Upper lobe of right lung (tissue), 1 donor: ENCODE data around the gene MRPL9. TPM values are rescaled to one million over a fixed set of nuclear protein-coding genes. Genes with fewer than 3 reads are reported as not detected.

Source experiments
- ATAC-seq: fragments of 200-7000 bp; cut with Tn5 transposase; one replicate; pipeline ENCODE4 v1.9.1; 2020; ENCODE audit warnings: mild to moderate bottlenecking, moderate library complexity
- DNase-seq: peaks from one replicate; pipeline ENCODE4 v3.0.0-alpha.2; 2020
- H3K27ac ChIP-seq: fragments of 200-600 bp; one replicate; pipeline ENCODE4 v1.8.0; 2022
- H3K27me3 ChIP-seq: fragments of 200-600 bp; one replicate; pipeline ENCODE4 v1.8.0; 2022; ENCODE audit warnings: mild to moderate bottlenecking
- H3K36me3 ChIP-seq: fragments of 200-600 bp; one replicate; pipeline ENCODE4 v1.8.0; 2022
- H3K4me1 ChIP-seq: fragments of 200-600 bp; one replicate; pipeline ENCODE4 v1.8.0; 2022
- H3K4me3 ChIP-seq: fragments of 200-600 bp; one replicate; pipeline ENCODE4 v1.8.0; 2022; ENCODE audit warnings: mild to moderate bottlenecking
- H3K9me3 ChIP-seq: fragments of 200-600 bp; one replicate; pipeline ENCODE4 v1.8.0; 2022
- intact Hi-C: fragments of 100-400 bp; cut with DNase I; formaldehyde crosslinking; loops from one replicate; pipeline ENCODE4 v1.11.0; 2022
- total RNA-seq: library from RNA; stranded (reverse); fragmentation: NEBNext Ultra II Directional; extraction: Animal tissue kit (Norgen Biotek cat#: 25700); gene quantifications from one replicate; pipeline ENCODE4 v1.2.1, GENCODE V29; 2021
- TF ChIP-seq, protein P1 (sequence below): fragments of 200-600 bp; IDR thresholded peaks from one replicate; pipeline ENCODE4 v1.8.0; 2022; ENCODE audit warnings: antibody characterized with exemption
- donor health status: DM: no; HTN: yes; CAD: no; lungs with severe emphysema.

Gene MRPL9
- total RNA-seq, 1 donor from 2014 or later: 54.6 TPM

DNA sequence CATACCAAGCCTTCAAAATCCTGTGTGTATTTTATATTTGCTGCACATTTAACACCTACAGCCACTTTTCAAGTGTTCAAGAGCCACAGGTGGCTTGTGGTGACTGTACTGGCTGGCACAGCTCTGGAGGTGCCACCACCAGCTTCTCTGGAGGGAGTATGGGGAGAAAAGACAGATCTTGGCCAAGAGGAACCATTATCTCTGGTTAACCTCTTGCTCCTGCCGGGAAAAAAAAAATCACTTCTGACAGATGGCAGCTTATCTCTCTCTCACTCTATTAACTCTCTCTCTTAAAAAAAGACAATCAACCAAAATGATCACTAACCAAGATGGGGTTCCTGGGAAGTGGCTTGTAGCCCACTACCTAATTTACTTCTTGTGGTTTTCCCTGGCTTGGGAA, 43.2 kb downstream of the MRPL9 start:
- no peak for DNase-seq
- H3K4me1 ChIP-seq: peaks cover 30% of the 10 kb centered on the region
- peaks cover 16% of the 10 kb centered on the region for H3K27me3 ChIP-seq
- peak overlapping the region; percentile 54 for H3K4me3 ChIP-seq
- TF ChIP-seq, protein P1, sequence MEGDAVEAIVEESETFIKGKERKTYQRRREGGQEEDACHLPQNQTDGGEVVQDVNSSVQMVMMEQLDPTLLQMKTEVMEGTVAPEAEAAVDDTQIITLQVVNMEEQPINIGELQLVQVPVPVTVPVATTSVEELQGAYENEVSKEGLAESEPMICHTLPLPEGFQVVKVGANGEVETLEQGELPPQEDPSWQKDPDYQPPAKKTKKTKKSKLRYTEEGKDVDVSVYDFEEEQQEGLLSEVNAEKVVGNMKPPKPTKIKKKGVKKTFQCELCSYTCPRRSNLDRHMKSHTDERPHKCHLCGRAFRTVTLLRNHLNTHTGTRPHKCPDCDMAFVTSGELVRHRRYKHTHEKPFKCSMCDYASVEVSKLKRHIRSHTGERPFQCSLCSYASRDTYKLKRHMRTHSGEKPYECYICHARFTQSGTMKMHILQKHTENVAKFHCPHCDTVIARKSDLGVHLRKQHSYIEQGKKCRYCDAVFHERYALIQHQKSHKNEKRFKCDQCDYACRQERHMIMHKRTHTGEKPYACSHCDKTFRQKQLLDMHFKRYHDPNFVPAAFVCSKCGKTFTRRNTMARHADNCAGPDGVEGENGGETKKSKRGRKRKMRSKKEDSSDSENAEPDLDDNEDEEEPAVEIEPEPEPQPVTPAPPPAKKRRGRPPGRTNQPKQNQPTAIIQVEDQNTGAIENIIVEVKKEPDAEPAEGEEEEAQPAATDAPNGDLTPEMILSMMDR: no peak
- H3K27ac ChIP-seq: peak overlapping the region; percentile 76
- ATAC-seq: no peak
- H3K9me3 ChIP-seq: no peaks in the 10 kb centered on the region
- H3K36me3 ChIP-seq: no peaks in the 10 kb centered on the region
- intact Hi-C loops: no loop called here

DNA sequence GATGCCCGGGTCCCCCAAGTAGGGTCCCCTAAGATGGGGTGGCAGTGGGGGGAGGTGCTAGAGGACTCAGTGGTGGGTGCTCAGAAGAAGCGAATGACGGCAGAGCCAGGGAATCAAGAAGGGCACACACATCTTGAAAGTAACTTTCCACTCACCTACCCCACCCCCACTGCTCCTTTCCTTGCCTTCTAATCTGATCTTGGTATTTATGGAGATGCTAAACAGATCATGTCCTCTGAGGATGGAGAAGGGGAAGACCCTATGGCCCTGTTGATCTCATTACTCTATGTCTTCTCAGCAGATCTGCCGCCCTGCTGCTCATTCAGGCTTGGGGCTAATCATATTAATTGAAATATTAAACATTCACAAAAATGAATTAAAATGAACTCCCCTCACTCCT, 44.6 kb downstream of the MRPL9 start:
- H3K27ac ChIP-seq: no peak overlapping the region
- peaks cover 21% of the 10 kb centered on the region for H3K27me3 ChIP-seq
- TF ChIP-seq, protein P1: no peak
- DNase-seq (no peak), ATAC-seq (no peak)
- no peaks in the 10 kb centered on the region for H3K36me3 ChIP-seq
- intact Hi-C loops: no loop called here
- peaks cover 30% of the 10 kb centered on the region for H3K4me1 ChIP-seq
- no peaks in the 10 kb centered on the region for H3K9me3 ChIP-seq
- H3K4me3 ChIP-seq: no peak overlapping the region

DNA sequence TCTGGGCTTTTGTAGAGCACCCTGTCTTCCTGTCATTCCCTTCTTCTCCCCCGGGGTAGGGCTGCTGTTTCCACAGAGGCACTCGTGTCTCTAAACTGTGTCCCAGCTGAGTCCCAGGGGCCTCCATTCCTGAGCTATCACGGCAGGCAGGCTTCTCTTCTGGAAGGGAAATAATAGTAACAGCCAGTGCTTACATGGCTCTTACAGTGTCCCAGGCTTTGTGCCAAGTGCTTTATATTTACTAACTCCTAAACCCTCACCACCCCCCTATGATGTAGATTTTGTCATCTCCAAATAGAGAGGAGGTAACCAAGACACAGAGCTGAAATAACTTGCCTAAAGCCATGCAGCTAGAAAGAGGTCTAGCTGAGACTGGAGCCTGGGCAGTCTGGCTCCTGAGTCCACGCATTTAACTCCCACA, 45.3 kb downstream of the MRPL9 start:
- Histone ChIP-seq H3K4me1 (peaks cover 30% of the 10 kb centered on the region), H3K4me3 (no peak overlapping the region), H3K36me3 (no peaks in the 10 kb centered on the region), H3K9me3 (no peaks in the 10 kb centered on the region), H3K27ac (no peak overlapping the region), H3K27me3 (peaks cover 21% of the 10 kb centered on the region)
- TF ChIP-seq, protein P1: no peak
- ATAC-seq (peak; percentile 20), DNase-seq (no peak)
- intact Hi-C loops: no loop called here

DNA sequence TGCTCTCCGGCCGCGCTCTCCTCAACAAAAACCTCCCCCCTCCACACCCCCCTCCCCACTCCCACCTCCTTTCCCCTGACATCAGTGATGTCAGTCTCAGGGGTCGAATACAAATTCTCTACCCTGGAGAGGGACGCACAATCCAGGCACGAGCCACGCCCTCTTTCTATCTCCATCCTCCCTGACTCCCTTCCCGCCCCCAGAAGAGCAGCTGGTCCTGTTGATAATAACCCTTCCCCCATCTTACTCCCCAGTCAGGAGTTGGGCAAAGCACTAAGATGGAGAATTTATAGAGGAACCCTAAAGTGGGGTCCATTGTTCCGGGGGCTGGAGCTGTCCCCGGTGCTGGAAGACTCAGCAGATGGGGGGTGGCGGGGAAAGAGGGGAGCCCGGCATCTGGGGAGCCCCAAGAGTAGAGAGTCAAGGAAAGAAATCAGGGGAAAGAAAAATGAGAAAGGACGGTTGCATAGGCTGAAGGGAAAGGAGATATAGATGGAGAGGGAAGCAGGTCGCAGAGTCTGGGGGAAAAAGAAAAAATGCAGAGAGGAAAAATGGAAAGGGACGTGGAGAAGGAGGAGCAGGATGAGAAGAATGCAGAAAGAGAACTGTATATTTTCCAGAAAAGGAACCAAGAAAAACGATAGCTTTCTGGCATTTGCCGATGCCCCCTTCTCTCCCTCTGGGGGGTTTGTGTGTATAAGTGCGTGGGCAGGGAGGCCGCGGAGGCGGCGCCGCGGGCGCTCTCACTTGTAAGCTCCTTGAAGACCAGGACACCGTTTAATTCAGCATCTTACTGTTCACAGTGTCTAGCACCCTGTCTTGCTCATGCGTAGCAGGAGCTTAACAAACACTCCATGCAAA, 46.3 kb downstream of the MRPL9 start, which contains the start of gene CELF3:
TSS of gene CELF3 (minus strand) at position 33 of the 861 bp plus-strand sequence. CDS start 783 bp downstream, outside the sequence.
- Histone ChIP-seq H3K4me1 (peaks cover 28% of the 10 kb centered on the region), H3K27me3 (peaks cover 21% of the 10 kb centered on the region), H3K9me3 (no peaks in the 10 kb centered on the region), H3K36me3 (no peaks in the 10 kb centered on the region), H3K4me3 (no peak within 1 kb of the TSS), H3K27ac (no peak within 1 kb of the TSS)
- TF ChIP-seq, protein P1: no peak
- DNase-seq (no peak), ATAC-seq (no peak)
- intact Hi-C loops: no loop called here

DNA sequence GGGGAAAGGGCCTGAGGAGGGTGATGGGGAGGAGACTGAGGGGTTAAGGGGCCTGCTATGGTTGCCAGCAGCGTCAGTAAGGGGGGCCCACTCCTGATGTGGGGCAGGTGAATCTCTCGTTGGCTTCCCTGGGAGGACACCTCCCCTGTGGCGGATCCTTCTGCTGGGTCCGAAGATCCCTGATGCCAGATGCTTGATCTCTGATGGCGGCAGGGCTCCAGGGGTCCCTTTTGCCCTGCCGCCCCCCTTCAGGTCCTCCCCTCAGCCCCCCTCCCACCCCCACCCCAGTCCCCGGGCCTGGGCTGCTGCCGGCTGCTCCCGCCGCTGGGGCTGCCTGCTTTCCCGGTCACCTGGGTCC, 46.9 kb downstream of the MRPL9 start:
- Histone ChIP-seq H3K27me3 (peaks cover 21% of the 10 kb centered on the region), H3K4me1 (peaks cover 22% of the 10 kb centered on the region), H3K4me3 (no peak overlapping the region), H3K36me3 (no peaks in the 10 kb centered on the region), H3K27ac (no peak overlapping the region), H3K9me3 (no peaks in the 10 kb centered on the region)
- TF ChIP-seq, protein P1: no peak
- ATAC-seq (no peak), DNase-seq (no peak)
- intact Hi-C loops: no loop called here
